Right lobe of liver (tissue), 6 donors: ENCODE results near the gene LCE3A. TPM values are rescaled to one million over a fixed set of nuclear protein-coding genes. Genes with fewer than 3 reads are reported as not detected.
"Not testable (repeated sequence)": the region's sequence is repeated elsewhere in the genome, so short reads cannot be mapped to it uniquely, and the experiment has no call there.

Source experiments
- ATAC-seq, 4 donors: fragments of 200-7000 bp; cut with Tn5 transposase; one replicate each; pipeline ENCODE4 v1.9.1; 2020; ENCODE audit warnings: mild to moderate bottlenecking in 4 of 4, moderate library complexity in 4 of 4
- DNase-seq, 3 donors: peaks; one replicate each; pipeline ENCODE4 v3.0.0-alpha.2; 2020
- H3K27ac ChIP-seq, 3 donors: fragments of 200-600 bp; one replicate each; pipeline ENCODE4 v1.8.0; 2022
- H3K27me3 ChIP-seq, 2 donors: fragments of 200-600 bp; one replicate each; pipeline ENCODE4 v1.8.0; 2022
- H3K36me3 ChIP-seq, 4 donors: fragments of 200-600 bp; sonication (generic) in 1 of 4; one replicate each; pipeline versions ENCODE4 v1.5.1 to v1.8.0; 2017 to 2022; ENCODE audit warnings: control low read depth in 1 of 4
- H3K4me1 ChIP-seq, 4 donors: fragments of 200-600 bp; sonication (generic) in 1 of 4; one replicate each; pipeline versions ENCODE4 v1.5.1 to v1.8.0; 2017 to 2022; ENCODE audit warnings: control low read depth in 1 of 4
- H3K4me3 ChIP-seq, 3 donors: fragments of 200-600 bp; one replicate each; pipeline ENCODE4 v1.8.0; 2022
- H3K9me3 ChIP-seq, 4 donors: fragments of 200-600 bp; sonication (generic) in 1 of 4; one replicate each; pipeline versions ENCODE4 v1.5.1 to v1.8.0; 2017 to 2022; ENCODE audit warnings: control low read depth in 1 of 4
- POLR2A ChIP-seq: fragments of 450-650 bp; IDR thresholded peaks from one replicate; pipeline ENCODE4 v1.6.1; 2017; ENCODE audit warnings: antibody characterized with exemption, mild to moderate bottlenecking
- WGBS: methylation state at CpG from one replicate; pipeline ENCODE4 v1.1.6; 2018; ENCODE audit warnings: low coverage, low lambda C conversion rate; ENCODE audit not compliant: insufficient coverage; ENCODE audit errors: missing lambda C conversion rate; 5-methylcytosine and 5-hydroxymethylcytosine counted together
- intact Hi-C, 2 donors: fragments of 100-400 bp; cut with DNase I; formaldehyde crosslinking; loops; one replicate each; pipeline versions ENCODE4 v1.11.2 to v1.14.1; 2022
- long read RNA-seq: library from polyadenylated mRNA; unstranded; transcript quantifications from one replicate; pipeline ENCODE4 v2.0.0, GENCODE V29; 2019
- total RNA-seq, 6 experiments: library from RNA; depleted of rRNA in 2 of 6; stranded (reverse); fragments of >200 nt in 2 of 6; fragmentation: NEBNext Ultra II Directional in 3 of 6; extraction: Animal tissue kit (Norgen Biotek cat#: 25700) in 3 of 6; gene quantifications; one replicate each; pipeline versions ENCODE4 v1.1.0 to v1.2.4, GENCODE V29; 2016 to 2023
- TF ChIP-seq, protein P1 (sequence below), 4 donors: fragments of 200-600 bp in 3 of 4; fragments of 450-650 bp in 1 of 4; IDR thresholded peaks; one replicate each; pipeline versions ENCODE4 v1.5.1 to v1.8.0; 2016 to 2022; ENCODE audit warnings: antibody characterized with exemption in 4 of 4, mild to moderate bottlenecking in 2 of 4
- donor health status: DM: no; HTN: yes; CAD: no.
- donor health status: DM: no; HTN: no; CAD: no.
- donor health status: DM: no; HTN: no; CAD: no.
- donor health status: DM: no; HTN: yes; CAD: no.
- donor health status: DM: no; HTN: yes; CAD: no.

The LCE3A gene, protein sequence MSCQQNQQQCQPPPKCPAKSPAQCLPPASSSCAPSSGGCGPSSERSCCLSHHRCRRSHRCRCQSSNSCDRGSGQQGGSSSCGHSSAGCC
- not detected for total RNA-seq
- long read RNA-seq: 0 reads

DNA sequence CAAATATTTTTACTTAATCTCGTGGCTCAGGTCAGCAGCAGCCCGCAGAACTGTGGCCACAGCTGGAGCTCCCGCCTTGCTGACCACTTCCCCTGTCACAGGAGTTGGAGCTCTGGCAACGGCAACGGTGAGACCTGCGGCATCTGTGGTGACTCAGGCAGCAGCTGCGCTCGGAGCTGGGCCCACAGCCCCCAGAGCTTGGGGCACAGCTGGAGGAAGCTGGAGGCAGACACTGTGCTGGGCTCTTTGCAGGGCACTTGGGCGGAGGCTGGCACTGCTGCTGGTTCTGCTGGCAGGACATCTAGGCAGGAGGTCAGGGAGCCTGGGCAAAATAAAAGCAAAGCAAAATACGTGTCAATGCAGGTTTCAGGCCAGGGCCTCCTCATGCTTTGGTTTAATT is at the start of gene LCE3A:
Gene LCE3A (minus strand): TSS at position 301 of the 400 bp plus-strand sequence. CDS start 0 bp downstream, at position 301.
- Histone ChIP-seq H3K9me3 (no peaks in the 10 kb centered on the region), H3K4me1 (no peaks in the 10 kb centered on the region), H3K4me3 (no peak within 1 kb of the TSS), H3K27me3 (no peaks in the 10 kb centered on the region), H3K27ac (no peak within 1 kb of the TSS), H3K36me3 (no peaks in the 10 kb centered on the region)
- peak in 2 of 3 donors; percentile 53 to 65 for DNase-seq
- WGBS: 31% methylated on average over 2 of the region's 10 CpGs
- no peak for TF ChIP-seq POLR2A
- TF ChIP-seq, protein P1, sequence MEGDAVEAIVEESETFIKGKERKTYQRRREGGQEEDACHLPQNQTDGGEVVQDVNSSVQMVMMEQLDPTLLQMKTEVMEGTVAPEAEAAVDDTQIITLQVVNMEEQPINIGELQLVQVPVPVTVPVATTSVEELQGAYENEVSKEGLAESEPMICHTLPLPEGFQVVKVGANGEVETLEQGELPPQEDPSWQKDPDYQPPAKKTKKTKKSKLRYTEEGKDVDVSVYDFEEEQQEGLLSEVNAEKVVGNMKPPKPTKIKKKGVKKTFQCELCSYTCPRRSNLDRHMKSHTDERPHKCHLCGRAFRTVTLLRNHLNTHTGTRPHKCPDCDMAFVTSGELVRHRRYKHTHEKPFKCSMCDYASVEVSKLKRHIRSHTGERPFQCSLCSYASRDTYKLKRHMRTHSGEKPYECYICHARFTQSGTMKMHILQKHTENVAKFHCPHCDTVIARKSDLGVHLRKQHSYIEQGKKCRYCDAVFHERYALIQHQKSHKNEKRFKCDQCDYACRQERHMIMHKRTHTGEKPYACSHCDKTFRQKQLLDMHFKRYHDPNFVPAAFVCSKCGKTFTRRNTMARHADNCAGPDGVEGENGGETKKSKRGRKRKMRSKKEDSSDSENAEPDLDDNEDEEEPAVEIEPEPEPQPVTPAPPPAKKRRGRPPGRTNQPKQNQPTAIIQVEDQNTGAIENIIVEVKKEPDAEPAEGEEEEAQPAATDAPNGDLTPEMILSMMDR (IDR thresholded peaks at IDR 0.05): no peak
- peak in 2 of 4 donors; percentile 10 to 75 for ATAC-seq
- intact Hi-C loops: no loop called here

DNA sequence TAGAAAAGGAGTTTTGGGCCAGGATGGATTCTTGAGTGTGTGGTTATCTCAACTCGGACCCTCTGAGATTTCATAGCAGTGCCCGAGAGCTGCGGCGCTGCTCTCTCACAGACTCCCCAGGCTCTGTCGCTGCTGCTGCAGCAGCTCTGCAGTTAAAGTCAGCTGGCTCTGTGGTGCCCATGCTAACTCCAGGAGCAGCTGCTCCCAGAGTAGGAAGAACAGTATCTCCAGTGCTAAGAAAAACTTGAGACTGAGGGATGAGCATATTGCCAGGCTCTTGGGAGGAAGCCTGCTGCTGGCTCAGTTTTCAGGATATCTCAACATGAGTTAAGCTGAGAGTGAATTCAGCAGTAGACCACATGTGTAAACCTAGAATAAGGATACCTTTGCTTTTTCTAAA is 44.7 kb upstream of the LCE3A start:
- TF ChIP-seq POLR2A: no peak
- TF ChIP-seq, protein P1 (IDR thresholded peaks at IDR 0.05): no peak
- H3K27me3 ChIP-seq: no peaks in the 10 kb centered on the region
- no peak overlapping the region for H3K4me3 ChIP-seq
- H3K27ac ChIP-seq: no peak overlapping the region
- no peaks in the 10 kb centered on the region for H3K4me1 ChIP-seq
- WGBS: no CpG with 5 or more reads among the region's 5 CpGs
- H3K9me3 ChIP-seq: no peaks in the 10 kb centered on the region
- ATAC-seq (no peak), DNase-seq (no peak)
- H3K36me3 ChIP-seq: no peaks in the 10 kb centered on the region
- intact Hi-C loops: no loop called here

DNA sequence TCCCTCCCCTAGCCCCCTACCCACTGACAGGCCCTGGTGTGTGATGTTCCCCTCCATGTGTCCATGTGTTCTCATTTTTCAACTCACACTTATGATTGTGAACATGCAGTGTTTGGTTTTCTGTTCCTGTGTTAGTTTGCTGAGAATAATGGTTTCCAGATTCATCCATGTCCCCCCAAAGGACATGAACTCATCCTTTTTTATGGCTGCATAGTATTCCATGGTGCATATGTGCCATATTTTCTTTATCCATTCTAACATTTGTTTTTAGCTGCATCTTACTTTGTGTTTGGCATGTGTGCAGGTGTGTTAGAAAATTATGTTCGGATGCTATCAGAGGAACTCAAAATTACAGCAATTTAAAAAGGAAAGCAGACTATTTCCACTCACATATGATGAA is 43.3 kb upstream of the LCE3A start:
- H3K36me3 ChIP-seq, intact Hi-C loops, H3K27ac ChIP-seq, H3K4me3 ChIP-seq, H3K4me1 ChIP-seq, ATAC-seq, DNase-seq, H3K9me3 ChIP-seq, H3K27me3 ChIP-seq: not testable (repeated sequence)
- WGBS: 72% methylated on average over 1 of the region's 1 CpG

DNA sequence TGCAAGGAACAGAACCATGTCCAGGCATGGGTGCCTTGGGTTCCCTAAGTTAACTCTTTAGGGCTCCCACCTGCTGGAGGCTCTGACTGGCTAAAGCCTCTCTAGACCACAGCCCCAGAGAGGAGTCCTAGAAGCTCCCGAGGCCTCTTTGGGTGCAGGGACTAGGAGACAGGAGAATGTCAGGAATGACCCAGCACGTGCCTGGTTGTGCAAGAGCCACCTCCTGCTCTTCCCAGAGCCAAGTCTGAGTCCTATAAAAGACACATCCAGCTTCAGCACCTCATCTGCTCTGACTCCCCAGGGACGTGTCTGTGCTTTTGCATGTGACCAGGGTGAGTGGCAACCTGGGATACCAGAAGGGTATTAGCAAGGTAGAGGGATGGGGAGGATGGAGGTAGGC is 40.2 kb upstream of the LCE3A start, which contains the start of gene LCE2D:
Gene LCE2D (plus strand): TSS at position 283 of the 400 bp plus-strand sequence. CDS start 726 bp downstream, outside the sequence.
- no peak within 1 kb of the TSS for H3K4me3 ChIP-seq
- H3K9me3 ChIP-seq: no peaks in the 10 kb centered on the region
- no peak for TF ChIP-seq POLR2A
- TF ChIP-seq, protein P1 (IDR thresholded peaks at IDR 0.05): no peak
- H3K27me3 ChIP-seq: no peaks in the 10 kb centered on the region
- WGBS: 75% methylated on average over 1 of the region's 3 CpGs
- H3K36me3 ChIP-seq: no peaks in the 10 kb centered on the region
- H3K27ac ChIP-seq: no peak within 1 kb of the TSS
- H3K4me1 ChIP-seq: no peaks in the 10 kb centered on the region
- ATAC-seq (no peak), DNase-seq (no peak)
- intact Hi-C loops: no loop called here

DNA sequence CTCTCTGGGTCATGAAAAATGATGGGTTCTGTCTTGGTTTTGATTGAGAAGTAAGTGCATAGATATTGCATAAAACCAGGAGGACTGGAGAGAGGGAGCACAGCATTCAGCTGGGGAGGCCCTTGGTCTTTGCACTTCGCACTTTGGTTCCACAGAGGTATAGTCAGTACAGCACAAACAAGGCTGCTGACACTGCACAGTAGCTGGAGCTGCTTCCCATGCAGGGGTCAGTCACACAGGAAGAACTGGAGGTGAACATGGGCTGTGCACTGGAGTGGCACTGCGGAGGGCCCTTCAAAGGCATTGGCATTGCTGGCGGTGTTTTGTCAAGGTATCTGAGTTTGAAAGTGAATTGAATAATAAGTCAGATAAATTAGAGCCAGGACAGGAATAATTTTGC is 35.7 kb upstream of the LCE3A start:
- no peaks in the 10 kb centered on the region for H3K36me3 ChIP-seq
- ATAC-seq (peak; percentile 89 to 93 (median 92)), DNase-seq (peak; percentile 38 to 85 (median 79))
- no peaks in the 10 kb centered on the region for H3K4me1 ChIP-seq
- WGBS: 29% methylated on average over 3 of the region's 3 CpGs
- no peak overlapping the region for H3K27ac ChIP-seq
- TF ChIP-seq, protein P1 (IDR thresholded peaks at IDR 0.05): no peak
- no peak for TF ChIP-seq POLR2A
- intact Hi-C loops: no loop called here
- H3K4me3 ChIP-seq: no peak overlapping the region
- H3K9me3 ChIP-seq: no peaks in the 10 kb centered on the region
- no peaks in the 10 kb centered on the region for H3K27me3 ChIP-seq
